ENCODE results near the gene TRMT10A. TPM values are rescaled to one million over a fixed set of nuclear protein-coding genes. Genes with fewer than 3 reads are reported as not detected.

Gene TRMT10A
- total RNA-seq, 2 experiments from 2014 or later = 7.9 to 8.6 TPM

DNA sequence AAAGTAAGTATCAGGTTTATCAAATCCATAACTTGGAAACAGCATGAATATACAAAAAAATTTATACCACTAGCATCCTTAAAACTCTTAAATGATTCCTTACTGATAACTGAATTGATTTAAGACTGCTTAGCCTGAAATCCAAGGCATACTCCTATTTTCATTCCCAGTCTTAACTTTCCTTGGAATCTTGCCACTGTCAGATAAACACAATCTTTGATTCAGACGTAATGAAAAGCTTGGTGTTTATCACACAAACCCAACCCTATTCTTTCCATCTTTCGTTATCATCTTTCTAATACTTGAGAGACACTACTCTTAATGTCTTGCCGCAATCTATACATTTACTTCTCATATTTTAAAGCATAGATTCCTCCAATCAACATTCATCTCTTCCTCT, 33.9 kb downstream of the TRMT10A start:
- H3K36me3 Mint-ChIP-seq = no peaks in the 10 kb centered on the region
- no peaks in the 10 kb centered on the region for H3K9me3 Mint-ChIP-seq (ENCODE audit: low read depth)
- H3K4me1 Mint-ChIP-seq = no peaks in the 10 kb centered on the region
- no peak overlapping the region for H3K4me3 Mint-ChIP-seq
- no peak for DNase-seq
- CTCF ChIA-PET = no interaction called here
- peaks cover 19% of the 10 kb centered on the region for H3K27me3 Mint-ChIP-seq
- H3K27ac Mint-ChIP-seq = no peak overlapping the region
- ATAC-seq = no peak

DNA sequence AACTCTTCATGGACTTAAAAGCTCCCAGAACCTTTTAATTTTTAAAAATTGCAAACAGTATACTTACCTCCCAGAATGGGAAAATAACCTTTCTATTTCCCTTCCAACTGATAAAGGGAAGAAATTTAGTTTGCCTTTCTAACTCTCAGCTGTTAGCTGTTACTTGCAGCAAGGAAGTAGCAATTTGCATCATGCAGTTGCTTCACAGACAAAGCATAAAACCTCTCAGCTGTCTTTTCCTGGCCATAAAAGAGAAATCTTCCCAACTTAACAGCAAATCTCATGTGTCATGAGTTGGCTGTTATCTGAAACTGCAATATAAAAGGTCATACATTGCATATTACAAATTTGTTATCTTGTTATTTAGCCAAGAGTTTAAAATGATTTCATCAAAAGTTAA, 34.6 kb downstream of the TRMT10A start:
- ATAC-seq (no peak), DNase-seq (no peak)
- CTCF ChIA-PET = no interaction called here
- H3K4me1 Mint-ChIP-seq = no peaks in the 10 kb centered on the region
- H3K9me3 Mint-ChIP-seq (ENCODE audit: low read depth) = no peaks in the 10 kb centered on the region
- no peak overlapping the region for H3K27ac Mint-ChIP-seq
- H3K27me3 Mint-ChIP-seq = peaks cover 23% of the 10 kb centered on the region
- no peaks in the 10 kb centered on the region for H3K36me3 Mint-ChIP-seq
- H3K4me3 Mint-ChIP-seq = no peak overlapping the region

DNA sequence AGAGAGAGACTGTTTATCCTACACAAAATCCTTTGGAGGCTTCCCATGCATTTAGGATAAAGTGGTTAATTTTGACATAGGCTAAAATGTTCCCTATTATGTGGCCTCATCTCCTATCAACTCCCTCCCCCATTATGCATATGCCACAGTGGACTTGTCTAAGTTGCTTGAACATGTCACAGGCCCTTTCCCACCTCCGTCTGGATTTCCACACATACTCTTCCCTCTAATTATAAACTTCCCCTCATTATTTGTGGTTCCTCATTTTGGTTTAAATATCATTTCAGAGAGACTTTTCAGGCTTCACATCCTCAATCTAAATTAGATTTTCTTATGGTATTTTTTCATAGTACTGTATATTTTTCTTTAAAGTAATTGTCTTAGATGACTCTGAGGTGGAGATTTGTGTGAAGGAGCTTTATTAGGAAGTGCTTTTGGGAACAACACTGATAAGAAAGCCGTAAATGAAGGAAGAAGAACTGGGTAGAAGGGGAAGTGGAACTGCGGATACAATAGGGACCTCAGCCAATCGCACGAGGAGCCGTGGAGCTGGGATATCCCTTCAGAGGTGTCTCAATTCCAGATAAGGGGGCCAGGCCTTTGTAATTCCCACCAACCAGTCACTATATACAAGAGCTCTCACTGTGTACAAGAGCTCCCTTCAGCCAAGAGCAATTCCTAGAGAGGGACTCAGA, 45.1 kb downstream of the TRMT10A start:
- no peaks in the 10 kb centered on the region for H3K9me3 Mint-ChIP-seq (ENCODE audit: low read depth)
- CTCF ChIA-PET = interaction anchor here (1.0 kb wide), 1 partner anchor 19 kb away, joined by 3 read pairs; no protein-coding TSS in a partner anchor
- no peak overlapping the region for H3K27ac Mint-ChIP-seq
- no peaks in the 10 kb centered on the region for H3K4me1 Mint-ChIP-seq
- DNase-seq (no peak), ATAC-seq (no peak)
- H3K36me3 Mint-ChIP-seq = no peaks in the 10 kb centered on the region
- no peak overlapping the region for H3K4me3 Mint-ChIP-seq
- peaks cover 18% of the 10 kb centered on the region for H3K27me3 Mint-ChIP-seq

DNA sequence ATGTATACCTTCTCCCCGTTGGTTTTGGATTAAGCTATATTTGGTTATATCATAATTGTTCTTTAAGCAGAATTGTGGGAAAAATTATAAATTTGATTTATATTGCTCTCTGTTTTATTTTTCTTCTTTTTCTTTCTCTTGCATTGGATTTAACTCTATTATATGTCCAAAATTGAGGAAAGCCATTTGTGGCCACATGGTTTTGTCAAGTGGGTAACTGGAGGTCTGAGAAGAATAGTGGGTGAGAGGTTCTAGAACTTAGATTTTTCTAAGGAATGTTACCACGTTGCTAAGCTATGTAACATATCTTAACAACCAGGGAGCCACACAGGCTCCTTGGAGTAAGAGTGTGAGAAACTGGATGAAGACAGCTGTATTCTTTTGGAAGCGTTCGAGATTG, 53.1 kb downstream of the TRMT10A start, which contains the start of gene C4orf17:
Gene C4orf17 (plus strand): TSS at position 301 of the 400 bp plus-strand sequence. CDS start 2,061 bp downstream, outside the sequence.
- no peak for ATAC-seq
- CTCF ChIA-PET = interaction anchor here (1.3 kb wide), 2 partner anchors 40 to 48 kb away, joined by 3 read pairs; no protein-coding TSS in a partner anchor
- Mint-ChIP-seq H3K27ac (no peak within 1 kb of the TSS), H3K4me1 (peaks cover 23% of the 10 kb centered on the region), H3K9me3 (ENCODE audit: low read depth) (no peaks in the 10 kb centered on the region), H3K27me3 (peaks cover 20% of the 10 kb centered on the region), H3K4me3 (no peak within 1 kb of the TSS), H3K36me3 (peaks cover 4% of the 10 kb centered on the region)
- no peak for DNase-seq

DNA sequence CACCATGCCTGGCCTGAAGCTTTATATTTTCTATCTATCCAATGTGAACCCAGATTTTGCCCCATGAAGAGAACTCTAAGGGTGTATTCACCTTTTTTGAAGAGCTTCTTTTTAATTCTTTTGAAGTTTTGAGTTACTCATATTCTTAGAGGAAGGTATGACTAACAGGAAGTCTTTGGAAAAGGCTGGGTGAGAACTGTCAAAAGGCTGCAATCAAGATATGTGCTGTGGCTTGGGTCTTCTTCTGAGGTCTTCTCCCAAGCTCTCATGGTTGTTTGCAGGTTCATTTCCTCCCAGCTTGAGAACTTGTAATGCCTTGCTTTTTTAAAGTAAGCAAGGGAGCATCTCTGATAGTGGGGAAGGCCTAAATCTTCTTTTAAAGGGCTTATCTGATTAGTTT, 56.1 kb downstream of the TRMT10A start:
- Mint-ChIP-seq H3K4me1 (peaks cover 26% of the 10 kb centered on the region), H3K27ac (peak overlapping the region; percentile 79), H3K27me3 (peaks cover 10% of the 10 kb centered on the region), H3K36me3 (peaks cover 4% of the 10 kb centered on the region), H3K9me3 (ENCODE audit: low read depth) (no peaks in the 10 kb centered on the region), H3K4me3 (no peak overlapping the region)
- DNase-seq (peak; percentile 58), ATAC-seq (peak; percentile 88)
- CTCF ChIA-PET = no interaction called here

DNA sequence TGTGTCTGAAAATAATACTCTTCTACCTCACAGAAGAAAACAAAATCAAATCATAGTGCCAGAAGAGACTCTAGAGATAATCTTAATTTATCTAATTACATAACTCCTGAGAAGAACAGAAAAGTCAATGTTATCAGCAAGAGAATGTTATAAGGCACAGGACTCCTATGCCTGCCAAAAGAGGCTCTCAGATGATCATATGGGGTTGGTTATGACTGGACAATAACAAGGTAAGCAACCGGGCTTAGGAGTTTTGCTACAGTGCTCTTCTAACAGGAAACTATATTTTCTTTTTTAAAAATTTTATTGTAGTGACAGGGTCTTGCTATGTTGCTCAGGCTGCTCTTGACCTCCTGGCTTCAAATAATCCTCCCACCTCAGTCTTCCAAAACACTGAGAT, 56.5 kb downstream of the TRMT10A start:
- DNase-seq (no peak), ATAC-seq (peak; percentile 59)
- Mint-ChIP-seq H3K9me3 (ENCODE audit: low read depth) (no peaks in the 10 kb centered on the region), H3K27me3 (peaks cover 8% of the 10 kb centered on the region), H3K27ac (peak overlapping the region; percentile 79), H3K4me3 (no peak overlapping the region), H3K4me1 (peaks cover 26% of the 10 kb centered on the region), H3K36me3 (peaks cover 4% of the 10 kb centered on the region)
- CTCF ChIA-PET = no interaction called here

DNA sequence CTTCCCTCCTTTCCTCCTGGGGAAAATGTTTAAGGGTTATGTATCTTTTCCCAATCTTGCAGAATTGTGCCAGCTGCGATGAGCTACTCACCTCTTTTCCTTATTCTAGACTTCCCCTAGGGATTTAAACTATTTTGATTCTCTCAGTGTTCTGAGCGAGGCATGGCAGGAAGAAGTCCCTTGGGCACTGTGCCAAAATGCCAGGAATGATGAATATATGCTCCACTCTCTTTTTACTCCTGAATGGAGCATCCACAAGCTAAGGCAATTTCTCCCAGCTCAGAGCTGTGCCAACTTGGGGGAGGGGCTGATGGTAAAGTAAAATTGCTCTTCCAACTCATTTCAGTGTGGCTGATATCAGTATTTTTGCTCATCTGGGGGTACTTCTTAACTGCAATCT, 57.1 kb downstream of the TRMT10A start:
- Mint-ChIP-seq H3K4me1 (peaks cover 26% of the 10 kb centered on the region), H3K9me3 (ENCODE audit: low read depth) (no peaks in the 10 kb centered on the region), H3K4me3 (no peak overlapping the region), H3K27ac (peak overlapping the region; percentile 38), H3K36me3 (peaks cover 4% of the 10 kb centered on the region), H3K27me3 (peaks cover 8% of the 10 kb centered on the region)
- ATAC-seq = no peak
- DNase-seq = no peak
- CTCF ChIA-PET = no interaction called here

DNA sequence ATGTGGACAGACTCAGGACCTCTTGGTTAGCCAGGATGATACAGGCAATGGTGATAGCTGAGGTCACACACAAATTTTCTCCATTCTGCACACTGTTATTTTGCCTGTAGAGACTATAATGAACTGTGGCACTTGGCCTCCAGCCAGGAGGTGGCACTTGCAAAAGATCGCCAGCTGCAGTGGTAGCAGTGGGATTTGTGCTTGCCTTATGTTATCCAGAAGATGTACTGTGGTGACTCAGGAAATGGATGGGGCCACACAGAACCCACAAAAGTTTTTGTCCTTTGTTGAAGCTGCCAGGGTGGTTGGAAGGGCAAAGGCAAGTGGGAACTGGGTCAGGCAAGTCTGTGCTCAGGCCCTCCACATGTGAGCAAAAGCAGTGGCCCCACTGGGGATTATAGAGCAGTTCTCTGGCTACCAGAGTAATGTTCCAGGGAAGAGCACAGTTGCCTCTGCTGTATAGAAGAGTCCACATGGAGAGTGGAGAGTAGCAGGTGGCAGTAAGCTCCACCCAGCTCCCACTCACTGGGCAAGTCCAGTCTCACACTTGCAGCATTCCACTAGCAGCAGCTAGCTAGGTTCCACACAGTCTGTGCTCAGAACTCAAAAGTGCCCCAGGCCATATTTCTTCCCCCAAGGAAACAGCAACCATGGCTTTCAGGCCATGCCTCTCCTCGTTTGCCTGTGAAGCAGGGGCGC, 58.9 kb downstream of the TRMT10A start:
- Mint-ChIP-seq H3K27ac (no peak overlapping the region), H3K4me3 (no peak overlapping the region), H3K36me3 (peaks cover 2% of the 10 kb centered on the region), H3K27me3 (peaks cover 8% of the 10 kb centered on the region), H3K4me1 (peaks cover 26% of the 10 kb centered on the region), H3K9me3 (ENCODE audit: low read depth) (no peaks in the 10 kb centered on the region)
- CTCF ChIA-PET = interaction anchor here (1.3 to 1.6 kb wide), 2 partner anchors 32 to 42 kb away, joined by 3 to 4 read pairs; no protein-coding TSS in a partner anchor
- ATAC-seq (no peak), DNase-seq (no peak)

Other genes with a start within 250 kb of the TRMT10A start
- gene ADH1B, start 242.6 kb downstream of the TRMT10A start, total RNA-seq = not detected
- gene ADH1C, start 211.3 kb downstream of the TRMT10A start, total RNA-seq = not detected
- gene ADH7, start 128.7 kb downstream of the TRMT10A start, total RNA-seq = not detected
- not detected for gene C4orf17, start 53.0 kb downstream of the TRMT10A start, total RNA-seq
- under 1 TPM in 1 of 2 experiments, not detected in 1; 0.61 TPM for gene MTTP, start 10.8 kb upstream of the TRMT10A start, total RNA-seq
- not detected for gene C4orf54, start 93.8 kb upstream of the TRMT10A start, total RNA-seq

All from activated CD8-positive, alpha-beta memory T cell treated with anti-CD3 and anti-CD28 coated beads, Interleukin-2, amount 10 ng/mL, durations not matched to agents 7 days and 5 days (primary cell).